AG09319 (cell line): ENCODE measurements around the gene SUN2.
"Not testable (repeated sequence)": the region's sequence is repeated elsewhere in the genome, so short reads cannot be mapped to it uniquely, and the experiment has no call there.

Source experiments
- DNase-seq: peaks from one replicate; pipeline ENCODE4 v3.0.0-alpha.2; 2010; ENCODE audit warnings: low read depth; ENCODE audit errors: extremely low read depth
- CTCF ChIP-seq: IDR thresholded peaks from 2 replicates; pipeline ENCODE4 v1.5.1; 2011; ENCODE audit warnings: low read depth, mild to moderate bottlenecking, inconsistent platforms, low read length, moderate library complexity

The SUN2 gene

GRCh38 chr22:38755911-38756532, at the start of gene SUN2:
Gene SUN2, minus strand, starts transcription at chr22:38755998. Its CDS starts 3,370 bp downstream, at chr22:38752628.
- DNase-seq = peak; percentile 57

GRCh38 chr22:38805041-38805593, 49.3 kb upstream of the SUN2 start:
- DNase-seq = not testable (repeated sequence)

More at GRCh38 chr22:38755911-38756532, at the start of gene SUN2:
- TF ChIP-seq CTCF = no peak

GRCh38 chr22:38802671-38803121, 46.9 kb upstream of the SUN2 start:
- TF ChIP-seq CTCF = no peak
- peak; percentile 87 for DNase-seq

GRCh38 chr22:38799265-38800002, 43.6 kb upstream of the SUN2 start:
- DNase-seq = peak; percentile 10
- no peak for TF ChIP-seq CTCF

- no peak for DNase-seq
Measured at GRCh38 chr22:38798496-38798895, 42.7 kb upstream of the SUN2 start.

GRCh38 chr22:38796262-38796957, 40.6 kb upstream of the SUN2 start:
- TF ChIP-seq CTCF = no peak
- DNase-seq = no peak

More at GRCh38 chr22:38798496-38798895, 42.7 kb upstream of the SUN2 start:
- TF ChIP-seq CTCF = no peak

- DNase-seq = no peak
- no peak for TF ChIP-seq CTCF
Measured at GRCh38 chr22:38795569-38795968, 39.8 kb upstream of the SUN2 start.
